Fibroblast of skin of back (primary cell): ENCODE data around the gene COL4A1.

ENCODE experiments used
- DNase-seq: peaks from one replicate; pipeline ENCODE4 v3.0.0-alpha.2; 2013

The COL4A1 gene

DNA sequence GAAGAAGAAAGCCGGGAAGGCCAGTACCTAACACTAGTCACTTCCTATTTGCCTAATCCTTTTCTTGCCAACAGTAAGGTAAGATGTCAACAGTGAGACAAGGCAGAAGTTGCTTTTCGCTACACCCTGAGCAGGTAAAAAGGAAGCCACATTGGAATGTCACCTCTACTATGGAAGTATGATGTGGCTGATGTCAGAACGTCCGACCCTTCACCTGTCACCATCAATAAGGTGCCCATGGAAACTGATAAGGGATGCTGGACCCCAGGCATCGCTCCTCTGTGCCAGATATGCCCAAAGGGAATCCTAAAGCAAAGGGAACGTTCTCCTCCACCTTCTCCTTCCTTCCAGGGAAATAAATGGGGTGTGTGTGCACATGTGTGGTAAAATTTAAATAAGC, 34.3 kb downstream of the COL4A1 start:
- no peak for DNase-seq

DNA sequence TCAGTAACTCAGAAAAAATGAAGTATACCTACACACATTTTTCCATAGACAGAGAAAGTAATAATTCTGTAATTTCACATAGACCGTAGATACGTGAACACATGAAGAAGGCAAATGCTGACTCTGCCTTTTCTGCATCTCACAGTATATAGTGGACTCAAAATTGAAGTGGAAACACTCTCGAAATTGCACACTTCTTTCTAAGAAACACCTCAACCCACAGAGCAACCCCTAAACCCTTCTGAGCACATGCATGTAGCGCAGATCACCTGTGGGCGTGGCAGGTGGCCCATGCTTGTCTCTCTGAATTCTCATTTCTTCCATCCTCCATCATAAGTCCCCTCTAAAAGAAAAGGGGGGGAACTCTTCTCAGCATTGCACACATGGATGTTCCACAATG, 34.7 kb downstream of the COL4A1 start:
- no peak for DNase-seq

DNA sequence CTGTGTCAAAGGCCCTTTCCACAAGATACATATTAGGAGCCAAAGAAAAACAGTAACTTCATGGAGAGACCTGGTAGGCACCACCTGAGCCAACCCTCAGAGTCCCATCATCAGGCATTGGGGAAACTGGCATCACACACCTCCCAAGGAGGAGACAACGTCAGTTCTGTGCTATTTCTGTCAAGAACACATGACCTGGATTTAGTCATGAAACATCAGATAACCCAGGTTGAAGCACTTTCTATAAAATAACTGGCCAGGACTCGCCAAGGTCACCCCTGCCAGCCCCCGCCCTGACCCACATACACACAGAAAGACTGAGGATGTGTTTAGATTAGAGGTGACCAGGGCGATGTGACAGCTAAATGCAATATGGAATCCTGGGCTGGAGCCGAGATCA, 35.6 kb downstream of the COL4A1 start:
- no peak for DNase-seq

DNA sequence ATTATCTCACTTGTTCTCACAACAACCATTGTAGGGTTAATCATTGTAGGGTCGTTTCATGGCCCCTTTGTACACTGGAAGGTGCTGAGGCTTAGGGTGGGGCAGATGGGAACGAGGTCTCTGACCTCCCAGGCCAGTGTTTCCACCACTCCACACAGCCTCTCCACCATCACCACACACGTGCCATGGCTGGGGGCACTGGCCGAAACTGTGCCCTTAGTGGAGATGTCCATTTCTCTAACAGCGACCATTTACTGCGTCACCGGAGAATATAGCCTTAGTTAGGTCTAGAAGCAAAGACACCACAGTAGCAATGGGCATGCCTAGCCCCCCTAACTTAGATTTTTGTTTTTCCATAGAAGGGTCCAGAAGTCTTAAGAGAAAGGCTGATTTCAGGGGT, 36.5 kb downstream of the COL4A1 start:
- DNase-seq, result no peak

DNA sequence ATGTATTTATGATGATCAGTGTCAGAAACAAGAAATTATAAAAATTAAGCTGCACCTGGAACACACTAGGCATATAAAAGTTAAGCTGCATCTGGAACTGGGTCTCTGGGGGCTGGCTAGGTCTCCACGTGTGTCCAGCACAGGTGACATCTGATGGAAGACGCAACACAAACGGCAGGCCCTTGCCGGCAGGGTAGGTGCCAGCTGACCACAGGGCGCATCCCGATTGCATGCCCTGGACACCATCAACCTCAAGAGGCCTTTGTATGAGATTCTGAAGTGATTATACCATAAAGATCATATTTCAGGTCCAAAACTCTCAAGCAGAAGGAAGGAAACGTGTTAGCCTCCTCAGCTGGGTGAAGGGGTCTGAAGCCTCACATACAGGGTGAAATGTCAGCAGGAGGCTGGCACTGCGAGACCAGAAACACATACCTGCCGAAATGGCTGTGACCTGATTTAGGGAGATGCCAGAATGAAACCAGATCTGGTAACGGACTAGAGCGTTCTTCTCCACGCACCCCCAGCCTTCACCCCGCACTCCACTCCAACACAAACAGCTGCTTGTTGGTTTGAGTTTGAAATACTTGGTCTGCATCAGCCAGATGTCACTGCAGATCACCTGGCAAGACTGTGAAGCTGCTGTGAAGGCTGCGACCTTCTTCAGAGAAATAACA, 37.3 kb downstream of the COL4A1 start:
- no peak for DNase-seq

DNA sequence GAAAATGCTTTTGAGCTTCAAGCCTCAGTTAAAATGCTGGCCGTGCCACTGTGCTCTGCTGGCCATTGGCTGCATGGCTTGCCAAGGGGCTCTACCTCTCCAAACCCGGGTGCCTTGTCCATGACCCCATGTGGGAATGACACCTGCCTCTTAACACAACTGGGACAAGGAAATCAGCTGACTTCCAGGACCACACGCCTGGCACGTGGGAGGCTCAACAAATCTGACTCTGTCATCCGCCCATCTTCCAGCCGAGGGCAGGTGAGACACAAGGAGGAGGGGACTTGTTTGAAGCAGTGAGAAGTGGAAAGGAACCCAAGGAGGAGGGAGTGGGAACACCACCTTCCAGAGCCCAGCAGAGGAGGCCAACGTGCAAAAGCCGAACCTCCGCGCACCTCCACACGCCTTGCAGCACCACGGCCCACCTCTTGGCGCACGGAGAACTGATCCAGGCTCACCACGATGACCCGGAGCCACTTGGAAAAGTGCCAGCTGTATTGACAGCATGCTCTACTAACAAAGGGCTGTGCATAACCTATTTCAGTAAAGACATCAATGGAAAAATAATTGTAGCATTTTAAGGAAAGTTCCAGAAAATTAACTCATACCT, 38.3 kb downstream of the COL4A1 start:
- no peak for DNase-seq

DNA sequence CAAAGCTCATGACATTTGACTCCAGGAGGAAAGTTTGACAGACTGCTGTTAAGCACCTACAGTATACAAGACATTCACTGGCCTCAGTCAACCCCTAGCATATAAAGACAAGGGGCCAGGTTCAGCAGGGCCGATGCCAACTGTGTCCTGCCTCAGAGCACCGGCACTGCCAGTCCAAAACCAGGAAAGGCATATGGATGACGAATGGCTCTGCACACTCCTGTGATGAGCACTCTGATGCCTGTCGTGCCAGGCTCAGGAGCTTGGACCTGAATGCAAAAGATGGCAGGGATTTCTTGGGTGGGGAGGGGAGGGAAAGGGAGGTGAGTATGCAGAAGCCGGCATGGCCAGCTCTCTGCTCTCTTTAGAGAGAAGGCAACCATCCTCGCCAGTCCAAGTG, 38.9 kb downstream of the COL4A1 start:
- no peak for DNase-seq

DNA sequence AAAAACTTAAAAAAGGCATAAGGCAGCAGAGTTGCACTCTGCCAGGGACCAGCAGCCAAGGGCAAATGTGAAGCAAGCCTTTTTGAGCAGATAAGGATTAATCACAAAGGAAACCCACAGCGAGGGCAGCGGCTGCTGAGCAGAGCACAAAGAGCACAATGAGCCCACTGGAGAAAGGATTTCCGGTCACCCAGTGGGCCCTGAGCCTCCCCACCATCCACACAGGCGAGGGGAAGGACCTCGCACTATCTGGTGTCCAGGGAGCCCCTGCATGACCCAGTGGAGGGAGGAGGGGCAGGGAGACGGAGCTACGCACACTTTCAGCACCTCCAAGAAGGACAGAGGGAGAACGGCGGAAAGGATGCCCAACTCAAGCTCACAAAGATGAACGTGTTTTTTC, 40.0 kb downstream of the COL4A1 start:
- no peak for DNase-seq

DNA sequence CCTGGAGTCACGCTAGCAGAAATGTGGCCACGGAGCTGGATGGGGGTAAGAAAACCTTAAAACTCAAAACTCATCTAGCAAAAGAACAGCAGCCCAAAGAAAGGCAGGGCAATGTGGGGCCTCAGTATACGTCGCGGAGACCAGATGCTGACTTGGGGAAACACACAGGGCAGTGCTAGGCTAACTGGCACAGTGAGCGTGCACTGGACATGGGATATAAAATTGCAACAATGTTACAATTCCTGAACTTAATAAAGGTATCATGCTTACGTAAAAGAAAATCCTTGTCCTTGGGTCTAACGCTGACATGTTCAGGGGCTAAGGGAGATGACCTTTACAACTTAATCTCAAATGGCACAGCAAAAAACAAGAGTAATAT, 40.5 kb downstream of the COL4A1 start:
- DNase-seq, result no peak

DNA sequence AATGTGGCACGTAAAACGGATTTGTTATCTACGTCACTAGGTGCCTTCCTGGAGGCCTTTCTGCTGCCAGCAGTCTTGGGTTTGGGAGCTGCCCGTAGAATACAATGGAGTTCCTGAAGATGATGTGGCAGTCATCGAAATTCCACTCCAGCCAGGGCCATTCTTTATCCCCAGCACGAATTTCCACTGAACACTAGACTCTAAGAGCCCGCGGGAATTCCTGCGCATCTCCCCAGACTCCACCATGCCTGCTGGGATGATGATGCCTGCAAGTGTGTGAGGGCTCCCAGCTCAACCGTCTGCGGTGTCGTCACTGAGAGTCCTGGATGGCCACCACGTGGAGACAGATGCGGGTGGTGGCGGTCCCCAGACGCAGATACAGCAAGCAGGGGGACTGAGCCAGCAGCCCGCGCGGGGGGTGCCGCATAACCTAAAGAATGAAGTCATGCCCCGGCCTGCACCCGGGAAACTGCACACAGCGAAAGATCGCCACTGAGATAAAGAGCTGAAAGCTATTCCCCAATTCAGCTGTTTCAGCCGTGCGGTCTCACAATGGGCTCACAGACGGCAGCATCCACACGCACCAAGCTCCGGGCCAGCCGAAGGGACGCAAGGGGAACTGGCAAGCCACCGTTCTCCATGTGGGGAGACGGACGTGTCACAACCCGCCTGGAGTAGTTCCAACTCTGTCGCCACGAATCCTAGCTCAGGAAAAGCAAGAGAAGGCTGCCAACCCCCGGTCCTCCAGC, 41.1 kb downstream of the COL4A1 start:
- no peak for DNase-seq

DNA sequence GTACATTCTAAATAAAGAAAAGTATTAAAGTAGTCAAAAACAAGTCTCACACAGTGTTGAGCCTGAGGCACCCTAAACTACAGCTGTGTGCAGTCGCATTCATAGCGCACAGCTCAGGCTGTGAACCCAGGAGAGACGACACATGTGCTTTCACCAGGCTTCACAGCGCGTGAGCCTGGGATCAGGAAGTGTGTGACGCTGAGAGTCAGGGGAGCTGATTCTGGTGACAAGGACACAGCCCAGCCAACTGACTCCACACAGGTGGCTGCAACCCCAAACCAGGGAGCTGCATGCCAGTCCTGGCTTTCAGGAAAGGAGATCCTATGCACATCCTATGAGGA, 41.6 kb downstream of the COL4A1 start:
- no peak for DNase-seq

DNA sequence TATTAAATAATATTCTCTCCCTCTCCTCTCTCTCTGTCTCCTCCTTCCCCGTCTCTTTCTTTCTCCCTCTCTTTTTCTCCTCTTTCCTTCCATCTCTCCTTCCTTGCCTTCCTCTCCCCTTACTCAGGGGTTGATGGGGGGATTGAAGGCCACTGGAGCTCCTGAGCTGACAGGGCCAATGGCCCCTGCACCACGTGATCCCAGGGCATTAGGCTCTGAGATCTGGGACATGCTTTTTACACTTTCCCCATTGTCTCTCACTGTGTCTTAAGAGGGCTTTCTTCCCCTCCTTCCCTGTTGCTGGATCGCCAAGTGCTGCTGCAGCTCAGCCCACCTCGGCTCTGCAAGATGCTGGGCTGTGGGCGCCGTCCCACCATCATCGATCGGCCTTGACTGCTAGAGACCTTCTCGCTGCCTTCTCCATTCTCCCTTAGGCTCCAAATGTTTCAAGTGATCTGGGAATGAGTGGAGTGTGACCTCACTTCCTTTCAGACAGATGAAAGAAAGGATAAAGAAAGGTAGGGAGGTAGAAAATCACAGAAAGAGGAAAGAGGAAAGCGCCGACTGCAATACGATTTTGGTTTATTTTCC, 42.2 kb downstream of the COL4A1 start:
- DNase-seq, result no peak

DNA sequence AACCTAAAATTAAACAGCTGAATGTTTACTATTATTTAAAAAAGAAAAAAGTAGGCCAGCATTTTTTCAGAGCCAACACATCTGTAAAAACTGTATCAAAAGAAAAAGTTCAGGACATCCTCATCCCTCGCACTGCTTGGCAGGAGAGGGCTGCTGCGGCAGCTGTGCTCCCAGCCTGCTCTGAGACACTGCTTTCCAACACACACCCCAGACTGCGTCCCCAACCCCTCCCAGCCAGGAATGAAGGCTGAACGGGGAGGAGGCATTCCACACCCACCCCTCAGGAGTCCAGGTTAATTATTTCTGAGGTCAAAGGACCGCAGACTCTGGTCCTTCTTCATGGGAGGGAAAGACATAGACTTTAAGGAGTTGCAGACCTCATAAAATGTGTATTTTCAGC, 43.1 kb downstream of the COL4A1 start:
- DNase-seq, result no peak

DNA sequence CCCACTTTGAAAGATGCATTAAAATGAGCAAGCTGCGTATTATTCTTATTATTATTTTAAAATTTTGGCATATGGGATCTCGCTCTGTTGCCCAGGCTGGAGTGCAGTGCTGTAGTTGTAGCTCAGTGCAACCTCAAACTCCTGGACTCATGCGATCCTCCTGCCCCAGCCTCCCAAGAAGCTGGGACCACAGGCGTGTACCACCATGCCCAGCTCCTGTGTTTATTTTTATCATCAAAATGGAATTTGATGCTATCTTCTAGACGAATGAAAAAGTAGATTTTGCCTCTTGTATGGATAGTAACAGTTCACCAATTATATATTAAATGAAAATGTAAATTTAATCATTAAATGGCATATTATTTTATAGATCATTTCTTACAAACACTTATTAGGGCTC, 43.6 kb downstream of the COL4A1 start:
- peak; percentile 50 for DNase-seq

DNA sequence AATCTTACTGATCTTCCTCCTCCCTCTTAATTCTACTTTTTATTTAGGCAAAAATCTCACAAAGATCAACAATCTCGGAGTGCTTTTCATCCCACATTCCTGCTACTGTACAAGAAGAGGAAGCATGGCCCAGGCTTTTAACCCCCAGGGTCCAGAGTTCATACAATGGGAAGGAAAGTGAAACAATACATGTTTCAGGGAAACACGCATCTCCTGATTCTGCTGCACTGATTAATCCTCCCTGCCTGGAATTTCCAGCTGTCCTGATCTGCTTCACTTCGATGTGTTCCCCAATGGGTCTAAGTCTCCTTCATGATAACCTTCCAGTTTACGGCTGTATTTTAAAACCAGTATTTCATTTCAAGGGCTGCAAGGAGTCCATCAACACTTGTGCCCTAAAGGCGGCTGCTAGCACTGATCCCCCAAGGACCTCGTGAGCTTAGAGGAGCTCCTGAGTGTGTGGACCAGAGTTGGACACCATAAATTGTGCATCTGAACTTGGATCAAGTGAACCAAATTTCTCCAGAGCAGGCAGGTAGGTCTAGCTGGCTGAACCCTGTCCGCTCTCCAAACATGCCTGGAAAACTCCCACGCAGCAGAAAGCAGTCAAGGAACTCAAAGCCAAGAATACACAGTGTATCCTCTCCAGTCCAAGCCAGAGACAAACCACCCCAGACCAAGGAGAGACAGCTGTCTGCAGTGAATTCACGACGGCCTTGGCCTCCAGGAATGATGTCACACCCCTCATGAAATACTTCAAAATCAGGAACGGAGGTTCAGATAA, 44.3 kb downstream of the COL4A1 start:
- DNase-seq, result no peak

DNA sequence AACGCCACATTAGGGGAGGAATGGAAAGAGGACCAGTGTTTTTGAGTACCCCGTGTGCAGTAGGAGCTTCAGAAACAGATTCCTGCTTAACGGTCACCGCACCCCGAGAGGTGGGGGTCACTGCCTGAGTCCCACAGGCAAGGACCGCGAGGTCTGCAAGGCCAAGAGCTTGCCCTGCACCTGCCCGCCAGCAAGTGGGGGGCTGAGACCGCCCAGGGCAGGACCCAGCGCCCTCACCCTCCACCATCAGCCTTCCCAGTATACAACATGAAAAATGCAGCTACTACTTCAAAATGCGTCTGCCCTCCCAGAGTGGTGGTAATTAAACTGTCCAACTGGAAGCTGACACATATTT, 44.9 kb downstream of the COL4A1 start:
- no peak for DNase-seq

DNA sequence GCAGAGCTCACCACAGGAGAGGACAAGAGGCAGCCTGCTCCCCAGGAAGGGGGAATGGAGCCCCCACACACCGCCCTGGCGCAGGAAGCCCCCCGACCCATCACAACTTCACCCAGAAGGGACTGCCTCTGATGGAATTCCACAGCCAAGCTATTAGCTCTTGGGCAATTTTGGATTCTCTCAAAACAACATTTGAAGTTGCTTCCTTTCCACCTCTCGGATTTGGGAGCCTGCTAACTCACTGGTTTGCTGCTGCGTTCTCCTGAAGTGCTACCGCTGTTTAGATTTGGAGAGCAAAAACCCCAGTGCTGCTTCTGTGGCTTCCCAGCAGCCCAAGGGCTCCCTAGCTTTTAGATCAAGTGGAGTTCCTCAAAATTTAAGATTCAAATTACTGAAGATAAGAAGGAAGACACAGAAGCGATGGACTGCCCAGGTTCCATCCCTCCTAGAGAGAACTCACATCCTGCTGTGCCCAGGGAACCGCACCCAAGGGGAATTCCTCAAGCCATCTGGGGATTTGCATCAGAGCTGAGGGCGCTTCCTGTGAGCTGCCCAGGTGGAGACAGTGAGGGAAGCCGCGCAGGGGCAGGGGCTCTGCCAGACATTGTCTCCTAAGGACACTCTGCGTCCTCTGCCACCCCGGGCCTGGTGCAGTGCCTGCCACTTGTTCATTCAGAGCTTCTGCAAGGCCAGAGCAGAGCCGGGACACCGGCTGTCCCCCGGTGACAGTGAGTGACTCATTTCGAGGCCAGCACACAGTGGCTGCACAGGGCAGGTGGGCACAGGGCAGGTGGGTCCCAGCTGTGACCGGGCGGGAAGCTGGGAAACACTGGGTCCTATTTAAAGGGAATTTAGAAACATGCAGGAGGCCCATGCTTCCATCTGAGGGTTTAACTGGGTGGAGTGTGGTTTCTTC, 45.5 kb downstream of the COL4A1 start:
- no peak for DNase-seq

DNA sequence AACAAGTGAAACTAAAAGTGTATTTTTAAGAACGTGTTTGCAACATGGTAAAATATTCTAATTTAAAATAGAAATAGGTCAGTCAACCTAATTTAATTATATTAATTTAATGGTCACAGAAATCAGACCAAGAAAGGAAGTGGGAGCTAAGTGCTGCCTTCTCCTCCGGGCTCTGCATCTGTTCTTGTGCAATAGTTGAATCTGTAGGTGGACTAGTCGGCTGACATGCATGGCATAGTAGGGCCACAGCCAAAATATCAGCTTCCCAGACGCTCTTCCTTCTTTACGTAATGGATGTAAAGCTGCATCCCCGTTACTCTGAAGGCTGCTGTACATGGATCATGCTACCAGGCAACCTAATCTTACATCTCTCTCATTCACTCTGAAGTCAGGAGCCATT, 47.3 kb downstream of the COL4A1 start:
- no peak for DNase-seq

DNA sequence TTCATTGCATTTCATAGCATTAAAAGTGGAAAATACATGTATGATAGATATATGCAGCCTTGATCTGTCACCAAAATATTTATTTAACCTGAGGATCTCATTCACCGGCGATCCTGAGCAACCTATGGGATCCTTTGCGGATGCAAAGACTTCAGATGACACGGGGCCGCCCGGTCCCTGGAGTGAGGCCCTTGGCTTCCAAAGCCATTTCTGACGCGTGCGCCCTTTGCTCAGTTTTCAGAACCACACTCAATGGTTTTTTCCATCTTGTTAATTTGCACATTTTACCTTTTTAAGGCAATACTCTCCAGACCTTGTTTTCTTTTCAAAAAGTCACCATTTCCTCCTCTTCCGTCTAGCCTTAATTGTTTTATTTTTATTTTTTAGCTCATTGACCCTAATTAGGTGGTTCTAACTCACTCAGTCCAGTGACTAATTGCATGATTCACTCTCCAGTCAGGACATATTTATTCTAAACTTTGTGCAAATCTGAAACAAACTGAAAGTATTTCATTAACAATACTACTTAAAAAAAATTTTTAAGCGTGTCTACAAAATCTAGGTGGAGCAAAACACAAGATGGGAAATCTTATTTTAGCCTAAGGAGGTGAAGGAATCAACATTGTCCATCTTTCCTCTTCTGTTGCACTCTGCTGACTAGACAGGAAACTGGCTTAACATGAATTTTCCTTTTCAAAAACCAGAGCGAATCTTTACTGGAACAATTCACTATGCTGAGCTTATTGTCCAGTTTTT, 47.9 kb downstream of the COL4A1 start:
- no peak for DNase-seq

DNA sequence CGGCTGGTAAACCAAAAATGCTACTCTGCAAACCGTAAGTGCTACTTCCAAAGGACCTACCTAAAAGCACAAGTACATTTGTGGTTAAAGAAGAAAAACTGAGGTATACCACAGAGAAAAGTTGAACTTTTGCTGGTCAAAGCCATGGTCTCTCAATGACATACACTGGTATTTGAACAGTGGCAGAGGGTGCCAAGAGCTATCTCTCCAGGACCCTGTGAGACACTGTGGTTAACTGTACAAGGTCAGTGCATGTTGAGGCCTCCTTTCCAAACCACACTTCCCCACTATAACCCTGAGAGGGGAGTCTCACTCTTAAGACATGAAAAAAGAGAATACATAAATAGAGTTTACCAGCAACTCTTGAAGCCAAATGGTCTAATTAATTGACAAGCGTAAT, 49.5 kb downstream of the COL4A1 start:
- DNase-seq, result no peak
